NCI-H128 (cell line): ENCODE measurements around the gene HSF4.

Experiments
- DNase-seq: peaks from one replicate; lab custom pipeline; 2025; ENCODE audit not compliant: unreplicated experiment; lab: John Stamatoyannopoulos, UW

Gene HSF4

DNA sequence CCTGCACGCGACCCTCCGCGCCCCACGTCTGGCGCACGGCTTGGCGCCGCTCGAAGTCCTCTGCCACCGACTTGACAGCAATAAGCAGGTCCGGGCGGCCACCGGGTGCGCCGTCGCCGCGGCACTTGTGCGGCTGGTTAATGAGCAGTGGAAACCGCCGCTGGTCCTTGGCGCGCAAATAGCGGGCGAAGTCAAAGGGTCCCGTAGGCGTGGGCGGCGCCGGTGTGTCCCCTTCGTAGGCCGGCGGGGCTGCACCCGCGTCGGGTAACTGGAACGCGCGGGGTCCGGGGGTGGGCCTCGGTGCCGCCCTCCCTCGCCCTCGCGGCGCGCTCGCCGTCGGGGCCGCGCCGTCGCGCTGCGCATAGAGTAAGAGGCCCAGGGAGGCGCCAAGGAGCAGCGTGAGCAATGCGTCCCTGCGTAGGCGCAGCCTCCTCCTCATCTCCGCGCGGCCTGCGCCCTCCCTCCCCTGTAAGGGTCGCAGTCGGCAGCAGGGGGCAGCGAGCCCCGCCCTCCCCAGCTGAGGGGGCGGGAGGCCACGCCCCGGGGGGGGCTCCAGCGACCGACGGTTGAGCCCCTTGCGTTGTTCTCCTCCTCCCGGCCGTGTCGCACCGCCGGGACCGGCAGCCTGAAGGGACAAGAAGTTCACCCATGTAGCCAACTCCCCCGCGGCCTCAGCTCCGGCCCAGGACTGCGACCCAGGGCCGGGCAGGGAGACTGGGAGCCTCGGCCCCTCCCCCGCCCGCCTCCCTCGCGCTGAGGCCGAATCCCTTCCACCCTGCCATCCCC is 14.3 kb upstream of the HSF4 start:
- DNase-seq = no peak

GRCh38 chr16:67150833-67151396 is 13.6 kb upstream of the HSF4 start, which contains the start of gene B3GNT9:
TSS of gene B3GNT9 (minus strand) at chr16:67150998. CDS start at chr16:67150485, 513 bp downstream.
- DNase-seq = no peak

DNA sequence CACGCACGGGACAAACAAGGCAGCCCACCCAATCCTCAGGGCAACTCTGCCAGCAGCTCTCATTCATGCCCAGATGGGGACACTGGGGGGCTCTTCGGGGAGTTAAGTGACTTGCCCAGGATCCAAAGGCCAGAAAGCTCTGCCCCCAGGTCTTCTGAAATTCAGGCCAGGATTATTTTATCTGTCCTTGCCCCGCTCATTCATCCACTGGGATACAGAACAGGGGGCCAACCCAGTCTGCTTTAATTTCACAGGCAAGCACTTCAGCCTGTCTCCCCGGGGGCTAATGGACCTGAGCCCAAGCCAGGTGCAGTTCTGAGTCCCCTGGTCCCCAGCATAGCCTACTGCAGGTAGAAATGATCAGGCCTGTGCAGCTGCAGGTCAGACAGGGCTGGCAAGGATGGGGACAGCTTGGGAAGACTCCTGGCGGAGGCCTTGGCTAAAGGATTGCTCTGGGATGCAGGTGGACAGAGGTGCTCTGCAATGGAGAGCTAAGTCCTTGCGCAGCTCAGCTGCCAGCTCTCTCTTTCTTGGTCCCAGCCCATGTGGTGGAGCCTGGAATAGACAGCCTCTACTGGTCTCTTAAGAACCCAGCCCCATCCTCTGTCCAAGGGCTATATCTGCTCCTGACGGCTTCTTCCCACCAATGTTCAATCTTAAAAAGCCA is 13.0 kb upstream of the HSF4 start:
- DNase-seq = no peak

DNA sequence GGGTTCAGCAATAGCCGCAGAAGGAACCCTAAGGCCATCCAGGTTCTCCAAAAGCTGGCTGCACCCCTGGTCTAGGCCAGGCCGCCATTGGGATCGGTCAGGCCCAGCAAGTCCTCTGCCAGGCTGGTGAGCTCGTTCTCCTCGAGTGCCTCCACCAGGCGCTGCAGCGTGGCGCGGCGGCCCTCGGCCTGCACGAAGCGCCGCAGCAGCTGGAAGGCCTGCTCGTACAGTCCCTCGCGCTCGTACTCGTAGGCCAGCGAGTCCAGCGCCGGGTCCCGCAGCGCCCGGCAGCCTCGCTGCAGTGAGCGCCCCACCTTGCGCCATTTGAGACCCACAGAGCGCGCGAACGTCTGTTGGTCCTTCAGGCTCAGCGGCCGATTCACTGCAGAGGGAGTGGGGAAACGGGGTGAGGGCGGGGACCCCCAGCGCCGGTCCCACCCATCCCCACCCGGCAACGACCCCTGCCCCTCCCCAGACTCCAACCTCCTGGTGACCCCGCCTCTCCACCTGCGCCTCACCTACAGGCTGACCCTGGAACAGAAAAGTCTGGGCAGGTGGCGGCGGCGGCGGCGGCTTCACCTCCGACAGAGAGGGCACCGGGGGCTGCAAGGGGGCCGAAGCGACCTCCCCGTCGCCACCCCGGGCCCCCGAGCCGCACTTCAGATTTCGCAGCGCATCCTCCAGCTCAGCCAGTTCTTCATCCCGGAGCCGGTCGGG is 9.8 kb upstream of the HSF4 start:
- no peak for DNase-seq

DNA sequence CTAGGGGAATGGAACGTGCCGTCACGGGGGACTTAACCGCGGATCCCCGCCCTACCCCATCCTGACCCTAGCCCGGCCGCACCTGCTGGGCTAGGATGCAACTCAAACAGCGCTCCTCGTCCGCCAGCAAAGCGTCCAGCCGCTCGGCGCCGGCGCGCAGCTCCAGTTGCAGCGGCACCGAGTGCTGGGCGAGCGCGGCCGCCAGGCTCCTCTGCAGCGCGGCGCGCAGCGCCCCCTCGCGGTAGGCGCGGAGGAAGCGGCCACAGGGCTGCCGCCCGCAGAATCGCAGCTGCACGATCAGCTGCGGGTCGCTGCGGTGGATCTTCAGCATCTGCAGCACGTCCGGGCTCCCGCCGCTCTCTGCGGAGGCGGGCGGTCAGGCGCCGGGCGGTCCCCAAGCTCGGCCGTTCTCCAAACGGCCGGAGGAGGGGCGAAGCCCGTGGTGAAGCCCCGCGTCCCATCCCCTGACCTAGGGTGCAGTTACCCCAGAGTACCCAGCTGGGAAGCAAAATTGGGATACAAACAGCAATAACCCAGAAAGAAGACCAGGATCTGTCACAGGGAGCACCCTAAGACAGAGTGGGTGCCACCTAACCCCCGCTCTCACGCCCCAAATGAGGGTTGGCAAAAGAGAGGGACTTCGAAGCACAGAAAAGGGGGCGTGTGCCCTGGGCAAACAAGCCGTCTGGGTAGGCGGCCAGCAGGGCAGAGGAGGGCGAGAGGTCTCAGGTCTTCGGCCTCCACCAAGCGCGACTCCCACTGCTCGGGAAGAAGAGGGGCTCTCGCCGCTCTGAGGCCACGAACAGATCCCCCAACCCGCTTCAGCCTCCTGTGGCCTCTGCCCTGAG is 9.0 kb upstream of the HSF4 start:
- DNase-seq = no peak

DNA sequence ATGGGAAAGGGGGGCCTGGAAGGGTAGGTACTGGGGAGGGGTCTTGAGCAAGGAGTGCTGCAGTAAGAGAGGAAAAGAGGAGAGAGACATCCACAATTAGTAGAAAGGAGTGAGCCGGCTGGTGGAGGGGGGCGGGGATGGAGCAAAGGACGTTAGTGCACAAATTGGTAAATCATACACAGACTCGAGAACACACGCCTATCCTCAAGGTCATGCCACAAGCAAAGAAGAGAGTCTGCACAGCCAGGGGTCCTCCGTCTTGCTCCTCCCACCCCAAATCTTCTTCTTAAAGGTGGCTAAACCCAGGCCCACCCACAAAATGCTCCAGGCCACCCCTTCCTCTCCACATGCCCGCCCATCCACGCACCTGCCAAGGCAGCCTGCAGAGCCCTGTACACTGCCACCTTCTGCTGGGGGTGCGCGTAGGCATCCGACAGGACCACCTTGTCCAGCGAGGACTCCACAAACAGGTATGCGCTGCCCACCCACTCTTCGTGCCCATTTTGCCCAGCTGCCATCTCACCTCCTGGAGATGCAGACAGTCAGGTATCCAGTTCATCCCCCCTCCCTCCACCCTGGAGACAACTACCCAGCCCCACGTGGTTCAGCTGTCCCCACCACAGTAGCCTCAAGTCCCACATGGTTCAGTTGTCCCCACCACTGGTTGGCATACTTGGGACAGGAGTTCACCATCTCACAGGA is 8.3 kb upstream of the HSF4 start:
- DNase-seq = no peak

DNA sequence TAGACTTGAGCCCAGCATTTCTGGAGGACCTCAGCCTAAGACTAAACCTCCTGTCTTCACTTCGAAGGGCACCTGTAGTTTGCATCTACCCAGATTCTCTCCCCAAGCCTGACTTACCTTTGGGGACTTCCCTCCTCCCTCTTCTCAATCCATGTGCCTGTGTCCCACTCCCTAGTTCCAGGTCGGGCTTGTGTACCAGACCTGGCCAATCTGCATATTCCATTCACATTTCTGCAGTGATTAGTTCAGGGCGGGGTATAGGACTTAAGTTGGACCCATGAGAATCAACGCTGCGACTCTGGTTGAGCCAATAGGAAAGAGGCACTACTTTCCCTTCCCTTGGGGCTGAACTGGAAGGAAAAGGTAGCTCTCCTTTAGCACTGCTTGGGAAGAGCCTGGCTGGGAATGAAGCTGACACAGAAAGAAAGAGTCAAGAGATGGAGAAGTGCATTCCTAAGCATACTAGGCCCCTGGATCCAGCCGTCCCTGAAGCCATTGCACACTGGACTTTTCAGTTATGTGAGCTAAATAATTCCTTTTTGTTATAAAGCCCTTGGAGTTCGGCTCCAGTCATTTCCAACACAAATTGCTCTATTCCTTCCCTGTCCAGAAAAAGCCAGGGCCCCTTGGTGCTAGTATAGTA is 7.3 kb upstream of the HSF4 start:
- no peak for DNase-seq

- no peak for DNase-seq
Observed at GRCh38 chr16:67157892-67158635, 6.5 kb upstream of the HSF4 start.

DNA sequence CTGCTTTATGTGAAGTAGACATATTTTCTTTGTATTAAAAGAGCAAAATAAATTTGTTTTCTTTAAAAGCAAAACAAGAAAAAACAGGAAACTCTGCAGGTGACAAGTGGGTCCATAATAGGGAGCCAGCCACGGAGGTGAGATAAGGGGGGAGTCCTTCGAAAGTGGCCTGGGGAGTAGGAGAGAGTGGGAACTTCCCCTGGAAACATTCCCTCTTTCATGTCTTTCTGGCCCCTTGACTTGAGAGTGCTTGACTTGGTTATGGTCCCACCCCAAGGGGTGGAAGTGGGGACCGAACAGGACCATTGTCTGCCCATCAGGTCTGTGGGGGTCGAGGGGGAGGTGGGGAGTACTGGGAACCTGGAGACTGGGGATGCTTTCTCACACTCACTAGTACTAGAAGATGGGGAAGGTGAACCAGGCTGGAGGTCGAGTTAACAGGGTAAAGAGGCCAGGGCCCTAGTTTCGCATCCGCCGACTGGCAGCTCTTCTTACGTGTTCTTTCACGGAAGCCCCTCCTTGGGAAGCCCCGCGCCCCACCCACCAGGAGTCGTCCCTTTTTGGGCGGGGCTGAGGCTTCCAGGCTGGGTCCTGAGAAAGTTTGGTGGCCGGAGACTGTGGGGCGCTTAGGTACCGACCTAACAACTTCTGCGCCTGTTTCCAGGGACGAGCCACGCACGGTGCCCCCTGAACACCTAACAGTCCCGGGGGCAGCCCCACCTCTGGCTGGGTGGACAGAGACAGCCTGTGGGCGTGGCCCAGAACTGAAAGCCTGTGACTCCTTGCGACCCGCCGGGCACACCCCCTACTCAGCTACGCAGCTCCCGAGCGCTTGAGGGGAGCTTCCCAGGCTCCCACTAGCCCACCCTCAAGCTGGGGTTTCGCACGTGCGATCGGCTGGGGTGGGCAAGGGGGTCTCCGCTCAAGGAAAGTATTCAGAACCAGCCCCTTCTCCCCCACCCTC is 5.6 kb upstream of the HSF4 start:
- no peak for DNase-seq

DNA sequence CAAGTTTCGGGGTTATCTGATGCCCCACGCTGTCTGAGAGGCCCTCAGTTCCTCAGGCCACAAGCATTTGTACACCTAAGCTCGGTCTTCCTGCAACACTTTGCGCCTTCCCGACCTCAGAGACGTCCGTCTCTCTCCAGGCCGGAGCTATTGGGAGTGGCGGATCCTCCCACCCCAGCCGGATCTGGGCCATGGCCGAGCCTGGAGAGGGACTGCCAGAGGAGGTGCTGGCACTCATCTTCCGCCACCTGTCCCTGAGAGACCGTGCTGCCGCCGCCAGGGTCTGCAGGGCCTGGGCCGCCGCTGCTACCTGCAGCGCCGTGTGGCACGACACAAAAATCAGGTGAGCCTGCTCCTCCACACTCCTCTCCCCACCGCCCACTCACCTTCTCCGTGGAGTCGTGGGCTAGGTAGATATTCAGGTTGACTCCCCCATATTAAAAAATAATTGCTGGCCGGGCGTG is 2.9 kb upstream of the HSF4 start:
- no peak for DNase-seq

DNA sequence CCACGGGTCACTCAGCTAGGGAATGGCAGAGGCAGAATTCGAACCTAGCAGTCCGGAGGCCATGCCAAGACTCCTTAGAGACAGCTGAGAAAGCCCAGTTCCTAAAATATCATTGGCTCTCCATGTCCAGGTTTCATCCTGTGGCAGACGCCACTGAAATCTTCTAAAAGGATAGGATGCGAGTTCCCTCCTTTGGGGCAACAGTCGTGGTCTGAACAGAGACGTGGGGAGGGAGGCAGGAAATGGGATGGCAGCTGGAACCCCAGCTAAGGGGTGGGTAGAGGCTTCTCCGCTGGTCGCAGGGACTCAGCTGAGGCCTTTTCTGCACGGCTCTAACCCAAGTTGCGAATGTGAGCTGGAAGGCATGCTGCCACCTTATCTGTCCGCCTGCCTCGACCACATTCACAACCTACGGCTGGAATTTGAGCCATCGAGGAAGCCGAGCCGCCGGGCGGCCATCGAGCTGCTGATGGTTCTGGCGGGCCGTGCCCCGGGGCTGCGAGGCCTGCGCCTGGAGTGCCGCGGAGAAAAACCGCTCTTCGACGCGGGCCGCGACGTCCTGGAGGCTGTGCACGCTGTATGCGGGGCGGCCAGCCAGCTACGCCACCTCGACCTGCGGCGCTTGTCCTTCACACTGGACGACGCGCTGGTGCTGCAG is 1.9 kb upstream of the HSF4 start:
- no peak for DNase-seq

DNA sequence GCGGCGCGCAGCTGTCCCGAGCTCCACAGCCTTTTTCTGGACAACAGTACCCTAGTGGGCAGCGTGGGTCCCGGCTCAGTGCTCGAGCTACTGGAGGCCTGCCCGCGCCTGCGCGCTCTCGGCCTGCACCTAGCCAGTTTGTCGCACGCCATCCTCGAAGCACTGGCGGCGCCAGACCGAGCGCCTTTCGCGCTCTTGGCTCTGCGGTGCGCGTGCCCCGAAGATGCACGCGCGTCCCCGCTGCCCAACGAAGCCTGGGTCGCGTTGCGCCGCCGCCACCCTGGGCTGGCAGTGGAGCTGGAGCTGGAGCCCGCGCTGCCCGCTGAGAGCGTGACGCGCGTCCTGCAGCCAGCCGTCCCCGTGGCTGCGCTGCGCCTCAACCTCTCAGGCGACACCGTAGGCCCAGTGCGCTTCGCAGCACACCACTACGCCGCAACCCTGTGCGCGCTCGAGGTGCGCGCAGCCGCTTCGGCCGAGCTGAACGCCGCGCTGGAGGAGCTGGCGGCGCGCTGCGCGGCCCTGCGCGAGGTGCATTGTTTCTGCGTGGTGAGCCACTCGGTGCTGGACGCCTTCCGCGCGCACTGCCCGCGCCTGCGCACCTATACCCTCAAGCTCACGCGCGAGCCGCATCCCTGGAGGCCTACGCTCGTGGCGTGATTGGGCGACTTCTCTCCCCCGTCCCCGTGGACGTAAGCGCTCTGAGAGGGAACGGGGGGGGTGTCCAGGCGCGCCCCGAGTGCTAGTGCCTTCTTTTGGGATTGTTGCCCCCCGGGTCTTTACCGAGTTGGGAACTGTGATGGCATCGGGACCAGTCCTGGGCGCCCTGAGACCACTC is 1.2 kb upstream of the HSF4 start:
- DNase-seq = peak; percentile 75

- DNase-seq = no peak
Observed at GRCh38 chr16:67163999-67164558, 466 bp upstream of the HSF4 start.

GRCh38 chr16:67165121-67166078 is 855 bp downstream of the HSF4 start:
- DNase-seq = no peak

DNA sequence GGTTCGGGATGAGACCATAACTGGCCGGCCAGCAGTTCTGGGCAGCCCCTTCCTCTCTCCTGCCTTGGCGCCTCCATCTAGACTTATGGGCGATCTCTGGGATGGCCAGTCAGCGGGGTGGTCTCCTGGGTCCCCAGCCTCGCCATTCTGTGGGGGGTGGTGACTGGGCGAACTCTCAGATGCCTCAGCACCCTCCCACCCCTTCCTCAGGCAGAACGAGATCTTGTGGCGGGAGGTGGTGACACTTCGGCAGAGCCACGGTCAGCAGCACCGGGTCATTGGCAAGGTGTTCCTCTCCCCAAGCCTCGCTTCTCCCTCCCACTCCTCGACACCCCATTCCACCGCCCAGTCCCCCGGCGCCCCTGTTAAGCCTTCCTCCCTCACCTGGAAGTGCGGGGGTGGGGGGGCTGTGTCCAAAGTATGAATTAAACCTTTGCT is 1.6 kb downstream of the HSF4 start:
- DNase-seq = no peak
